Right lobe of liver (tissue), 6 donors: ENCODE results near the gene HGS. TPM values are rescaled to one million over a fixed set of nuclear protein-coding genes. Genes with fewer than 3 reads are reported as not detected.

ENCODE experiments used
- ATAC-seq, 4 donors: fragments of 200-7000 bp; cut with Tn5 transposase; one replicate each; pipeline ENCODE4 v1.9.1; 2020; ENCODE audit warnings: mild to moderate bottlenecking in 4 of 4, moderate library complexity in 4 of 4
- DNase-seq, 3 donors: peaks; one replicate each; pipeline ENCODE4 v3.0.0-alpha.2; 2020
- H3K27ac ChIP-seq, 3 donors: fragments of 200-600 bp; one replicate each; pipeline ENCODE4 v1.8.0; 2022
- H3K27me3 ChIP-seq, 2 donors: fragments of 200-600 bp; one replicate each; pipeline ENCODE4 v1.8.0; 2022
- H3K36me3 ChIP-seq, 4 donors: fragments of 200-600 bp; sonication (generic) in 1 of 4; one replicate each; pipeline versions ENCODE4 v1.5.1 to v1.8.0; 2017 to 2022; ENCODE audit warnings: control low read depth in 1 of 4
- H3K4me1 ChIP-seq, 4 donors: fragments of 200-600 bp; sonication (generic) in 1 of 4; one replicate each; pipeline versions ENCODE4 v1.5.1 to v1.8.0; 2017 to 2022; ENCODE audit warnings: control low read depth in 1 of 4
- H3K4me3 ChIP-seq, 3 donors: fragments of 200-600 bp; one replicate each; pipeline ENCODE4 v1.8.0; 2022
- H3K9me3 ChIP-seq, 4 donors: fragments of 200-600 bp; sonication (generic) in 1 of 4; one replicate each; pipeline versions ENCODE4 v1.5.1 to v1.8.0; 2017 to 2022; ENCODE audit warnings: control low read depth in 1 of 4
- POLR2A ChIP-seq: fragments of 450-650 bp; IDR thresholded peaks from one replicate; pipeline ENCODE4 v1.6.1; 2017; ENCODE audit warnings: antibody characterized with exemption, mild to moderate bottlenecking
- WGBS: methylation state at CpG from one replicate; pipeline ENCODE4 v1.1.6; 2018; ENCODE audit warnings: low coverage, low lambda C conversion rate; ENCODE audit not compliant: insufficient coverage; ENCODE audit errors: missing lambda C conversion rate; 5-methylcytosine and 5-hydroxymethylcytosine counted together
- intact Hi-C, 2 donors: fragments of 100-400 bp; cut with DNase I; formaldehyde crosslinking; loops; one replicate each; pipeline versions ENCODE4 v1.11.2 to v1.14.1; 2022
- total RNA-seq, 6 experiments: library from RNA; depleted of rRNA in 2 of 6; stranded (reverse); fragments of >200 nt in 2 of 6; fragmentation: NEBNext Ultra II Directional in 3 of 6; extraction: Animal tissue kit (Norgen Biotek cat#: 25700) in 3 of 6; gene quantifications; one replicate each; pipeline versions ENCODE4 v1.1.0 to v1.2.4, GENCODE V29; 2016 to 2023
- TF ChIP-seq, protein P1 (sequence below), 4 donors: fragments of 200-600 bp in 3 of 4; fragments of 450-650 bp in 1 of 4; IDR thresholded peaks; one replicate each; pipeline versions ENCODE4 v1.5.1 to v1.8.0; 2016 to 2022; ENCODE audit warnings: antibody characterized with exemption in 4 of 4, mild to moderate bottlenecking in 2 of 4
- donor health status: DM: no; HTN: yes; CAD: no.
- donor health status: DM: no; HTN: no; CAD: no.
- donor health status: DM: no; HTN: no; CAD: no.
- donor health status: DM: no; HTN: yes; CAD: no.
- donor health status: DM: no; HTN: yes; CAD: no.

The HGS gene
- total RNA-seq, 6 experiments from 2014 or later: 30.6 to 46.3 (median 37.3) TPM

DNA sequence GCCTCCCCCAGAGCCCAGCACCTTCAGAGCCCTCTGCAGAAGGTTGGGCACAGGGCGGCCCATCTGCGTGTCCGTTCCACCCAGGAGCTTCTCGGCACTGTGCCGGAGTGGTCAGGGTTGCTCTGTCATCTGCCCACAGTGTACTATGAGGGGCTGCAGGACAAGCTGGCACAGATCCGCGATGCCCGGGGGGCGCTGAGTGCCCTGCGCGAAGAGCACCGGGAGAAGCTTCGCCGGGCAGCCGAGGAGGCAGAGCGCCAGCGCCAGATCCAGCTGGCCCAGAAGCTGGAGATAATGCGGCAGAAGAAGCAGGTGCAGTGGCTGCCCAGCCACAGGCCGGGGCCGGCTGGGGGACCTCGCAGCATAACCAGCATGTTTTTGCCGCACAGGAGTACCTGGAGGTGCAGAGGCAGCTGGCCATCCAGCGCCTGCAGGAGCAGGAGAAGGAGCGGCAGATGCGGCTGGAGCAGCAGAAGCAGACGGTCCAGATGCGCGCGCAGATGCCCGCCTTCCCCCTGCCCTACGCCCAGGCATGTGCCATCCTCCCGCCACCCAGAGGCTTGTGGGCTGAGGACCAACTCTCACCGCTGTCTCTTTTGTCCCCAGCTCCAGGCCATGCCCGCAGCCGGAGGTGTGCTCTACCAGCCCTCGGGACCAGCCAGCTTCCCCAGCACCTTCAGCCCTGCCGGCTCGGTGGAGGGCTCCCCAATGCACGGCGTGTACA is 12.6 kb downstream of the HGS start:
- DNase-seq: no peak
- Histone ChIP-seq H3K4me3 (no peak overlapping the region), H3K27me3 (no peaks in the 10 kb centered on the region), H3K36me3 (peaks cover 0 to 67% (median 15%) of the 10 kb centered on the region in 4 donors), H3K9me3 (no peaks in the 10 kb centered on the region), H3K4me1 (peaks cover 0 to 8% (median 3%) of the 10 kb centered on the region in 4 donors), H3K27ac (no peak overlapping the region)
- WGBS: 85% methylated on average over 4 of the region's 40 CpGs
- intact Hi-C loops: no loop called here
- TF ChIP-seq, protein P1, sequence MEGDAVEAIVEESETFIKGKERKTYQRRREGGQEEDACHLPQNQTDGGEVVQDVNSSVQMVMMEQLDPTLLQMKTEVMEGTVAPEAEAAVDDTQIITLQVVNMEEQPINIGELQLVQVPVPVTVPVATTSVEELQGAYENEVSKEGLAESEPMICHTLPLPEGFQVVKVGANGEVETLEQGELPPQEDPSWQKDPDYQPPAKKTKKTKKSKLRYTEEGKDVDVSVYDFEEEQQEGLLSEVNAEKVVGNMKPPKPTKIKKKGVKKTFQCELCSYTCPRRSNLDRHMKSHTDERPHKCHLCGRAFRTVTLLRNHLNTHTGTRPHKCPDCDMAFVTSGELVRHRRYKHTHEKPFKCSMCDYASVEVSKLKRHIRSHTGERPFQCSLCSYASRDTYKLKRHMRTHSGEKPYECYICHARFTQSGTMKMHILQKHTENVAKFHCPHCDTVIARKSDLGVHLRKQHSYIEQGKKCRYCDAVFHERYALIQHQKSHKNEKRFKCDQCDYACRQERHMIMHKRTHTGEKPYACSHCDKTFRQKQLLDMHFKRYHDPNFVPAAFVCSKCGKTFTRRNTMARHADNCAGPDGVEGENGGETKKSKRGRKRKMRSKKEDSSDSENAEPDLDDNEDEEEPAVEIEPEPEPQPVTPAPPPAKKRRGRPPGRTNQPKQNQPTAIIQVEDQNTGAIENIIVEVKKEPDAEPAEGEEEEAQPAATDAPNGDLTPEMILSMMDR (IDR thresholded peaks at IDR 0.05): no peak
- TF ChIP-seq POLR2A: no peak
- no peak for ATAC-seq

DNA sequence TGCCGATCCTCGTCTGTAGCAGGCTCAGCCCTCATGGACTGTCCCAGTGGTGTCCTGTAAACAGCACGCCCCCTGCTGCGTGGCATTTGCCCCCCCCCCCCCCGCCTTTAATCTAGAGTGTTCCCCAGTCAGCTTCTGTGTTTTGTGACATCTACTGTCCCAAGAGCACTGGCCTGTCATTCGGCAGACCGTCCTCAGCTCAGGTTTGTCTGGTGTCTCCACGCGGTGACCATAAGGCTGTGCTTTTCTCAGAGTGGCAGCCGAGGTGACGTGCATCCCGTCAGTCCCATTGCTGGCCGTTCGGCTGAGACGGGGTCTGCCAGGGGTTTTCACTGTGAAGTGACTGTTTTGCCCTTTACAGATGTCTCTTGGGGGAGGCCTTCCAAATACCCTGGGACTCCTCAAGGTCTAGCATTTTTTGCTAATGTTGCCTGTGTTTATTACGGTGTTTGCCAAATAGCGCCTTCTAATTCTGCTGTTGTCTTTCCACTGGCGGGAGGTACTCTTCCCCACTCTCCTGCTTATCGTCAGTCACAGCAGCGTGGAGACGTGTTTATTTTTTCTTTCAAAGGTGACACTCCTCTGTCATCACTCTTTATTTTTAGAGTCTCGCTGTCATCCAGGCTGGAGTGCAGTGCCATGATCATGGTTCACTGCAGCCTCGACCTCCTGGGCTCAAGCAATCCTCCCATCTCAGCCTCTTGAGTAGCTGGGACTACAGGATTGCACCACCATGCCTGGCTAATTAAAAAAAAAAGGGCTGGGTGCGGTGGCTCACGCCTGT is 13.6 kb downstream of the HGS start:
- TF ChIP-seq POLR2A: no peak
- H3K4me3 ChIP-seq: no peak overlapping the region
- no peaks in the 10 kb centered on the region for H3K27me3 ChIP-seq
- peaks cover 0 to 67% (median 13%) of the 10 kb centered on the region in 4 donors for H3K36me3 ChIP-seq
- 81% methylated on average over 11 of the region's 25 CpGs for WGBS
- intact Hi-C loops: no loop called here
- peaks cover 0 to 17% (median 9%) of the 10 kb centered on the region in 4 donors for H3K4me1 ChIP-seq
- no peak overlapping the region for H3K27ac ChIP-seq
- DNase-seq: no peak
- ATAC-seq: no peak
- H3K9me3 ChIP-seq: no peaks in the 10 kb centered on the region

DNA sequence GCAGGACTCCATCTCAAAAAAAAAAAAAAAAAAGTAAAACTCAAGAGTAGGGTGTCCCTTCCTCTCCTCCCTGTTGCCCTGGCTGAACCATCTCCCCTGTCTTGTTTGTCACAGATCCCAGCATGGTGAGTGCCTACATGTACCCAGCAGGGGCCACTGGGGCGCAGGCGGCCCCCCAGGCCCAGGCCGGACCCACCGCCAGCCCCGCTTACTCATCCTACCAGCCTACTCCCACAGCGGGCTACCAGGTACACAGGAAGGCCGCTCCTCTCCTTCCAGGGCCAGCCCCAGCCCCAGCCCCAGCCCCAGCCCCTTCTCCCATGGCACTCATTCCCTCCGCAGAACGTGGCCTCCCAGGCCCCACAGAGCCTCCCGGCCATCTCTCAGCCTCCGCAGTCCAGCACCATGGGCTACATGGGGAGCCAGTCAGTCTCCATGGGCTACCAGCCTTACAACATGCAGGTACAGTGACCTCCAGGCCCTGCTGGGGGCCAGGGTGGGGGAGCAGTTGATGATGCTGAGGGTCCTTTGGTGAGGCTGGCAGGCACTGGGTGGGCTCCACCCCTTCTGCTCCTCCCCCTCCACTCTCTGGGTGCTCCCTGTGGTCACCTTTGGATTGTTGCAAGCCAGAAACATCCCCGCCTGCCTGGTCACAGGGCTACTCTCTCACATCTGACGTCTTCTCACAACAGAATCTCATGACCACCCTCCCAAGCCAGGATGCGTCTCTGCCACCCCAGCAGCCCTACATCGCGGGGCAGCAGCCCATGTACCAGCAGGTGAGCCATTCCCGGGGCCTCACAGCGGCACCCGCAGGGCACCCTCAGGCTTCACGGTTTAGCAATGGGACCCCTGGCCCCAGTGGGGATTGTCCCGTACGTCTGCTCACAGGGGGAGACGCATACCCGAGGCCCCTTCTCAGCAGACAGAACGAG is 16.8 kb downstream of the HGS start:
- TF ChIP-seq POLR2A: no peak
- TF ChIP-seq, protein P1 (IDR thresholded peaks at IDR 0.05): no peak
- intact Hi-C loops: no loop called here
- H3K9me3 ChIP-seq: no peaks in the 10 kb centered on the region
- peaks cover 0 to 58% (median 8%) of the 10 kb centered on the region in 4 donors for H3K36me3 ChIP-seq
- 73% methylated on average over 5 of the region's 25 CpGs for WGBS
- no peak overlapping the region for H3K27ac ChIP-seq
- H3K27me3 ChIP-seq: no peaks in the 10 kb centered on the region
- ATAC-seq: no peak
- H3K4me1 ChIP-seq: peaks cover 0 to 28% (median 9%) of the 10 kb centered on the region in 4 donors
- H3K4me3 ChIP-seq: no peak overlapping the region
- no peak for DNase-seq

DNA sequence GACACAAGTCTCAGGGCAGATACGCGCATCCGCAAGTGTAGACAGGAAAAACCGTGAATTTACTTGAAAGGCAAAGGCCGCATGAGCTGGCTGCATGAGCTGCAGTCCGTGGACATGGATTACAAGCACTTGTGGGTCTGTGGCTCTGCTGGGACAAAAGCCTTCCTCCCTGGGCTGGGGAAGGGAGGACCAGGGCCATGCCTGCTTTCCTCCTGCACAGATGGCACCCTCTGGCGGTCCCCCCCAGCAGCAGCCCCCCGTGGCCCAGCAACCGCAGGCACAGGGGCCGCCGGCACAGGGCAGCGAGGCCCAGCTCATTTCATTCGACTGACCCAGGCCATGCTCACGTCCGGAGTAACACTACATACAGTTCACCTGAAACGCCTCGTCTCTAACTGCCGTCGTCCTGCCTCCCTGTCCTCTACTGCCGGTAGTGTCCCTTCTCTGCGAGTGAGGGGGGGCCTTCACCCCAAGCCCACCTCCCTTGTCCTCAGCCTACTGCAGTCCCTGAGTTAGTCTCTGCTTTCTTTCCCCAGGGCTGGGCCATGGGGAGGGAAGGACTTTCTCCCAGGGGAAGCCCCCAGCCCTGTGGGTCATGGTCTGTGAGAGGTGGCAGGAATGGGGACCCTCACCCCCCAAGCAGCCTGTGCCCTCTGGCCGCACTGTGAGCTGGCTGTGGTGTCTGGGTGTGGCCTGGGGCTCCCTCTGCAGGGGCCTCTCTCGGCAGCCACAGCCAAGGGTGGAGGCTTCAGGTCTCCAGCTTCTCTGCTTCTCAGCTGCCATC is 17.7 kb downstream of the HGS start:
- no peaks in the 10 kb centered on the region for H3K9me3 ChIP-seq
- no peaks in the 10 kb centered on the region for H3K27me3 ChIP-seq
- H3K4me1 ChIP-seq: peaks cover 0 to 28% (median 9%) of the 10 kb centered on the region in 4 donors
- H3K4me3 ChIP-seq: peak overlapping the region; percentile 95 to 100 (median 99)
- WGBS: 53% methylated on average over 10 of the region's 23 CpGs
- intact Hi-C loops: no loop called here
- no peak for ATAC-seq
- DNase-seq: no peak
- H3K27ac ChIP-seq: peak overlapping the region; percentile 84 to 92 (median 91)
- peaks cover 0 to 58% (median 10%) of the 10 kb centered on the region in 4 donors for H3K36me3 ChIP-seq
- TF ChIP-seq POLR2A: no peak
- TF ChIP-seq, protein P1 (IDR thresholded peaks at IDR 0.05): no peak
